ENCODE measurements around the gene SLC22A23.
"Not testable (repeated sequence)": the region's sequence is repeated elsewhere in the genome, so short reads cannot be mapped to it uniquely, and the experiment has no call there.

SLC22A23 gene

GRCh38 chr6:3247255-3248146 lies 209.3 kb downstream of the SLC22A23 start:
- Histone ChIP-seq H3K9me3 (ENCODE audit: control insufficient read depth, insufficient read depth, low read depth, low read length) (no peaks in the 10 kb centered on the region), H3K4me1 (ENCODE audit: control insufficient read depth, insufficient read depth, low read length) (peaks cover 6% of the 10 kb centered on the region; the same call in 1 of the 2 replicates), H3K4me3 (ENCODE audit: low read depth, low read length) (peak overlapping the region; percentile 19), H3K27ac (ENCODE audit: extremely low read depth, low read depth, low read length) (peak overlapping the region; percentile 20; the same call in 1 of the 2 replicates), H3K36me3 (ENCODE audit: control insufficient read depth in 2 of 2, insufficient read depth in 1 of 2, low read length in 2 of 2) (no peaks in the 10 kb centered on the region)
- ChIA-PET POLR2A (interaction anchor here (0.7 to 3.6 kb wide), 11 partner anchors 10 to 524 kb away, joined by 3 to 23 read pairs (median 6); partner anchors contain the start of genes PSMG4 and TUBB2A), CTCF (interaction anchor here (0.6 to 7.1 kb wide), 15 partner anchors 9 to 1138 kb away, joined by 3 to 72 read pairs (median 3); partner anchors contain the start of genes BPHL and TUBB2A)
- peak; percentile 38; the same call in 1 of the 2 replicates for TF ChIP-seq EGR2 (tag by site-specific recombination; IDR thresholded peaks at IDR 0.05; ENCODE audit: low read depth)
- TF ChIP-seq ZBTB20 (tag by site-specific recombination; IDR thresholded peaks at IDR 0.05): peak; percentile 61; the same call in 1 of the 2 replicates
- TF ChIP-seq ZNF843 (tag by site-specific recombination; IDR thresholded peaks at IDR 0.05): no peak
- TF ChIP-seq ZNF335 (tag by site-specific recombination; conservative IDR thresholded peaks at IDR 0.05): peak; percentile 53; the same call in 1 of the 2 replicates
- TF ChIP-seq WT1 (tag by site-specific recombination; IDR thresholded peaks at IDR 0.05): no peak
- TF ChIP-seq ZFHX2 (tag by site-specific recombination; conservative IDR thresholded peaks at IDR 0.05): peak; percentile 42

- Histone ChIP-seq H3K4me3 (ENCODE audit: low read depth, low read length) (no peak overlapping the region), H3K36me3 (ENCODE audit: control insufficient read depth in 2 of 2, insufficient read depth in 1 of 2, low read length in 2 of 2) (no peaks in the 10 kb centered on the region), H3K9me3 (ENCODE audit: control insufficient read depth, insufficient read depth, low read depth, low read length) (no peaks in the 10 kb centered on the region), H3K27ac (ENCODE audit: extremely low read depth, low read depth, low read length) (no peak overlapping the region), H3K4me1 (ENCODE audit: control insufficient read depth, insufficient read depth, low read length) (peaks cover 6% of the 10 kb centered on the region; the same call in 1 of the 2 replicates)
- TF ChIP-seq ZSCAN16 (tag by site-specific recombination; IDR thresholded peaks at IDR 0.05) (no peak), ZNF138 (tag by site-specific recombination; IDR thresholded peaks at IDR 0.05; ENCODE audit: borderline replicate concordance) (no peak)
- CTCF ChIA-PET: no interaction called here
- POLR2A ChIA-PET: interaction anchor here (0.7 to 3.6 kb wide), 2 partner anchors 14 to 274 kb away, joined by 5 to 21 read pairs; partner anchors contain the start of gene SERPINB6
Measured at GRCh38 chr6:3245216-3245615, 211.6 kb downstream of the SLC22A23 start.

GRCh38 chr6:3244832-3245161 lies 212.1 kb downstream of the SLC22A23 start:
- POLR2A ChIA-PET: interaction anchor here (0.7 kb wide), 1 partner anchor 273 kb away, joined by 5 read pairs; the partner anchor contains the start of gene SERPINB6
- H3K4me1 ChIP-seq (ENCODE audit: control insufficient read depth, insufficient read depth, low read length); H3K36me3 ChIP-seq (ENCODE audit: control insufficient read depth in 2 of 2, insufficient read depth in 1 of 2, low read length in 2 of 2); H3K4me3 ChIP-seq (ENCODE audit: low read depth, low read length); H3K9me3 ChIP-seq (ENCODE audit: control insufficient read depth, insufficient read depth, low read depth, low read length); CTCF ChIA-PET; H3K27ac ChIP-seq (ENCODE audit: extremely low read depth, low read depth, low read length): not testable (repeated sequence)

- ChIA-PET CTCF (interaction anchor here (0.6 to 1.3 kb wide), 2 partner anchors 7 to 16 kb away, joined by 3 to 7 read pairs; no protein-coding TSS in a partner anchor), POLR2A (no interaction called here)
- peak; percentile 63 for TF ChIP-seq SETDB1 (IDR thresholded peaks at IDR 0.05; ENCODE audit: insufficient read length, low read length)
- peak; percentile 64 for TF ChIP-seq ZNF549 (tag by site-specific recombination; IDR thresholded peaks at IDR 0.05)
- TF ChIP-seq ZNF629 (tag by site-specific recombination; IDR thresholded peaks at IDR 0.05): no peak
- no peak for TF ChIP-seq ZNF416 (tag by site-specific recombination; IDR thresholded peaks at IDR 0.05)
- peak; percentile 69 for TF ChIP-seq TRIM28 (IDR thresholded peaks at IDR 0.05; ENCODE audit: borderline replicate concordance, low read length)
- no peak overlapping the region for H3K27ac ChIP-seq (ENCODE audit: extremely low read depth, low read depth, low read length)
- H3K9me3 ChIP-seq (ENCODE audit: control insufficient read depth, insufficient read depth, low read depth, low read length): no peaks in the 10 kb centered on the region
- H3K4me3 ChIP-seq (ENCODE audit: low read depth, low read length): no peak overlapping the region
- H3K36me3 ChIP-seq (ENCODE audit: control insufficient read depth in 2 of 2, insufficient read depth in 1 of 2, low read length in 2 of 2): no peaks in the 10 kb centered on the region
- H3K4me1 ChIP-seq (ENCODE audit: control insufficient read depth, insufficient read depth, low read length): peaks cover 6% of the 10 kb centered on the region; the same call in 1 of the 2 replicates
Measured at GRCh38 chr6:3244003-3244831, 212.6 kb downstream of the SLC22A23 start.
